ENCODE results near the gene GPR37L1.
"Not testable (repeated sequence)": the region's sequence is repeated elsewhere in the genome, so short reads cannot be mapped to it uniquely, and the experiment has no call there.

Gene GPR37L1

GRCh38 chr1:202110977-202111376 lies 11.7 kb upstream of the GPR37L1 start:
- DNase-seq, result no peak

- not testable (repeated sequence) for DNase-seq
Observed at GRCh38 chr1:202111589-202111988, 11.1 kb upstream of the GPR37L1 start.

GRCh38 chr1:202112859-202113689 lies 9.6 kb upstream of the GPR37L1 start:
- no peak for DNase-seq

GRCh38 chr1:202113690-202114300 lies 8.9 kb upstream of the GPR37L1 start:
- DNase-seq, result no peak

GRCh38 chr1:202116287-202116686 lies 6.4 kb upstream of the GPR37L1 start:
- DNase-seq, result no peak

GRCh38 chr1:202117898-202118371 lies 4.8 kb upstream of the GPR37L1 start:
- DNase-seq, result no peak

- no peak for DNase-seq
Observed at GRCh38 chr1:202121006-202121405, 1.7 kb upstream of the GPR37L1 start.

- DNase-seq, result no peak
Observed at GRCh38 chr1:202123336-202123813, 658 bp downstream of the GPR37L1 start.

- no peak for DNase-seq
Observed at GRCh38 chr1:202124142-202124541, 1.4 kb downstream of the GPR37L1 start.

- DNase-seq, result no peak
Observed at GRCh38 chr1:202125611-202126010, 2.9 kb downstream of the GPR37L1 start.

GRCh38 chr1:202126426-202126825 lies 3.7 kb downstream of the GPR37L1 start:
- DNase-seq, result no peak

- DNase-seq, result no peak
Observed at GRCh38 chr1:202127061-202127460, 4.3 kb downstream of the GPR37L1 start.

- DNase-seq, result no peak
Observed at GRCh38 chr1:202127836-202128622, 5.3 kb downstream of the GPR37L1 start.

GRCh38 chr1:202129453-202130296 lies 7.0 kb downstream of the GPR37L1 start:
- no peak for DNase-seq

GRCh38 chr1:202130297-202130721 lies 7.6 kb downstream of the GPR37L1 start:
- DNase-seq, result no peak

- DNase-seq, result no peak
Observed at GRCh38 chr1:202130816-202131522, 8.3 kb downstream of the GPR37L1 start.

- no peak for DNase-seq
Observed at GRCh38 chr1:202131956-202132821, 9.5 kb downstream of the GPR37L1 start.

- no peak for DNase-seq
Observed at GRCh38 chr1:202133001-202133400, 10.3 kb downstream of the GPR37L1 start.

GRCh38 chr1:202133496-202133895 lies 10.8 kb downstream of the GPR37L1 start:
- no peak for DNase-seq

- DNase-seq, result no peak
Observed at GRCh38 chr1:202133989-202134388, 11.3 kb downstream of the GPR37L1 start.
